ENCODE results near the gene DNAJB13. TPM values are rescaled to one million over a fixed set of nuclear protein-coding genes. Genes with fewer than 3 reads are reported as not detected.
A peak's percentile ranks its signal among the peaks of the same experiment; 100 is the strongest.

The DNAJB13 gene
- total and polyA plus RNA-seq, 2 of the 13 experiments (the other 11 are each of a cell fraction or from before 2014, with no cell fraction given) = 2.3 TPM; not detected in 1

GRCh38 chr11:74018331-74019005, 67.6 kb downstream of the DNAJB13 start (continued):
- TF ChIP-seq TFAP4 (IDR thresholded peaks at IDR 0.05; ENCODE audit: borderline replicate concordance, low read depth) (peak; percentile 41; the same call in 1 of the 2 replicates), HOXA3 (CRISPR knock-in tag; IDR thresholded peaks at IDR 0.05) (peak; percentile 59; the same call in 1 of the 2 replicates), ZNF350 (CRISPR knock-in tag; IDR thresholded peaks at IDR 0.05; ENCODE audit: borderline replicate concordance, low read depth) (peak; percentile 83), MAZ (IDR thresholded peaks at IDR 0.05; ENCODE audit: borderline replicate concordance, low read depth, low read length) (no peak), MAZ (CRISPR knock-in tag; IDR thresholded peaks at IDR 0.05; ENCODE audit: low read depth) (0 out of 2 replicates have a peak, but pooled peaks have one; percentile 39), ZNF704 (CRISPR knock-in tag; IDR thresholded peaks at IDR 0.05; ENCODE audit: borderline replicate concordance) (peak; percentile 23; the same call in 1 of the 2 replicates), HDAC2 (CRISPR knock-in tag; IDR thresholded peaks at IDR 0.05) (peak; percentile 54), MEIS2 (CRISPR knock-in tag; IDR thresholded peaks at IDR 0.05) (peak; percentile 69; the same call in 1 of the 2 replicates), ZNF800 (CRISPR knock-in tag; IDR thresholded peaks at IDR 0.05) (0 out of 2 replicates have a peak, but pooled peaks have one; percentile 47), CC2D1A (CRISPR knock-in tag; IDR thresholded peaks at IDR 0.05) (no peak), TBX2 (CRISPR knock-in tag; IDR thresholded peaks at IDR 0.05; ENCODE audit: borderline replicate concordance) (peak; percentile 83), ZNF224 (CRISPR knock-in tag; IDR thresholded peaks at IDR 0.05) (peak; percentile 66; the same call in 1 of the 2 replicates), CREB3 (CRISPR knock-in tag; IDR thresholded peaks at IDR 0.05) (no peak), MAX (IDR thresholded peaks at IDR 0.05) (peak; percentile 53; the same call in 1 of the 2 replicates), NFE2 (CRISPR knock-in tag; IDR thresholded peaks at IDR 0.05) (no peak), HOXA5 (CRISPR knock-in tag; IDR thresholded peaks at IDR 0.05) (peak; percentile 72; the same call in 1 of the 2 replicates), MED1 (CRISPR knock-in tag; IDR thresholded peaks at IDR 0.05) (peak; percentile 85), ZFX (CRISPR knock-in tag; IDR thresholded peaks at IDR 0.05; ENCODE audit: low read depth) (peak; percentile 78), YEATS2 (CRISPR knock-in tag; IDR thresholded peaks at IDR 0.05; ENCODE audit: borderline replicate concordance) (peak; percentile 51; the same call in 1 of the 2 replicates), ZFY (CRISPR knock-in tag; IDR thresholded peaks at IDR 0.05) (peak; percentile 76), ZNF724P (CRISPR knock-in tag; IDR thresholded peaks at IDR 0.05; ENCODE audit: borderline replicate concordance) (no peak), TFE3 (CRISPR knock-in tag; IDR thresholded peaks at IDR 0.05) (no peak), KAT8 (CRISPR knock-in tag; IDR thresholded peaks at IDR 0.05) (peak; percentile 77), GPN1 (CRISPR knock-in tag; IDR thresholded peaks at IDR 0.05; ENCODE audit: borderline replicate concordance) (no peak)

Data from HepG2 (cell line).